Epithelial cell of proximal tubule (primary cell): ENCODE results near the gene FGFR3. TPM values are rescaled to one million over a fixed set of nuclear protein-coding genes. Genes with fewer than 3 reads are reported as not detected.

Source experiments
- DNase-seq: peaks from one replicate; pipeline ENCODE4 v3.0.0-alpha.2; 2011; ENCODE audit warnings: low read depth
- H3K4me3 ChIP-seq: 2 replicates; pipeline ENCODE4 v1.5.1; 2011; ENCODE audit warnings: low read depth, mild to moderate bottlenecking, low read length
- CTCF ChIP-seq: conservative IDR thresholded peaks from 2 replicates; pipeline ENCODE4 v1.5.1; 2012; ENCODE audit warnings: low read depth, mild to moderate bottlenecking, low read length
- total RNA-seq: library from RNA; depleted of rRNA; stranded (reverse); fragments of >200 nt; gene quantifications from 2 replicates; pipeline ENCODE4 v1.2.3, GENCODE V29; 2015

FGFR3 gene
- total RNA-seq, 1 donor from 2014 or later = 8.1 TPM

- H3K4me3 ChIP-seq = no peak overlapping the region
- no peak for DNase-seq
- no peak for TF ChIP-seq CTCF
These were observed 46.0 kb upstream of the FGFR3 start for GRCh38 chr4:1746919-1747602.

GRCh38 chr4:1747603-1747967 is 45.5 kb upstream of the FGFR3 start:
- H3K4me3 ChIP-seq = no peak overlapping the region
- DNase-seq = no peak
- TF ChIP-seq CTCF = no peak

- no peak for DNase-seq
- peak; percentile 74 for TF ChIP-seq CTCF
- no peak overlapping the region for H3K4me3 ChIP-seq
These were observed 44.6 kb upstream of the FGFR3 start for GRCh38 chr4:1748465-1748995.

GRCh38 chr4:1749370-1749769 is 43.7 kb upstream of the FGFR3 start:
- DNase-seq = no peak
- no peak overlapping the region for H3K4me3 ChIP-seq
- no peak for TF ChIP-seq CTCF

- no peak overlapping the region for H3K4me3 ChIP-seq
- no peak for TF ChIP-seq CTCF
- no peak for DNase-seq
These were observed 43.3 kb upstream of the FGFR3 start for GRCh38 chr4:1749826-1750225.

- no peak for DNase-seq
- TF ChIP-seq CTCF = no peak
These were observed 42.5 kb upstream of the FGFR3 start for GRCh38 chr4:1750381-1751154.

More at GRCh38 chr4:1750381-1751154, 42.5 kb upstream of the FGFR3 start:
- H3K4me3 ChIP-seq = no peak overlapping the region
